HUDEP-2 (cell line): ENCODE results near the gene ST3GAL5.

Source experiments
- DNase-seq, 76 experiments: peaks; one replicate each; lab custom pipeline; 2025; ENCODE audit not compliant: unreplicated experiment in 76 of 76; lab: John Stamatoyannopoulos, UW

The ST3GAL5 gene

DNA sequence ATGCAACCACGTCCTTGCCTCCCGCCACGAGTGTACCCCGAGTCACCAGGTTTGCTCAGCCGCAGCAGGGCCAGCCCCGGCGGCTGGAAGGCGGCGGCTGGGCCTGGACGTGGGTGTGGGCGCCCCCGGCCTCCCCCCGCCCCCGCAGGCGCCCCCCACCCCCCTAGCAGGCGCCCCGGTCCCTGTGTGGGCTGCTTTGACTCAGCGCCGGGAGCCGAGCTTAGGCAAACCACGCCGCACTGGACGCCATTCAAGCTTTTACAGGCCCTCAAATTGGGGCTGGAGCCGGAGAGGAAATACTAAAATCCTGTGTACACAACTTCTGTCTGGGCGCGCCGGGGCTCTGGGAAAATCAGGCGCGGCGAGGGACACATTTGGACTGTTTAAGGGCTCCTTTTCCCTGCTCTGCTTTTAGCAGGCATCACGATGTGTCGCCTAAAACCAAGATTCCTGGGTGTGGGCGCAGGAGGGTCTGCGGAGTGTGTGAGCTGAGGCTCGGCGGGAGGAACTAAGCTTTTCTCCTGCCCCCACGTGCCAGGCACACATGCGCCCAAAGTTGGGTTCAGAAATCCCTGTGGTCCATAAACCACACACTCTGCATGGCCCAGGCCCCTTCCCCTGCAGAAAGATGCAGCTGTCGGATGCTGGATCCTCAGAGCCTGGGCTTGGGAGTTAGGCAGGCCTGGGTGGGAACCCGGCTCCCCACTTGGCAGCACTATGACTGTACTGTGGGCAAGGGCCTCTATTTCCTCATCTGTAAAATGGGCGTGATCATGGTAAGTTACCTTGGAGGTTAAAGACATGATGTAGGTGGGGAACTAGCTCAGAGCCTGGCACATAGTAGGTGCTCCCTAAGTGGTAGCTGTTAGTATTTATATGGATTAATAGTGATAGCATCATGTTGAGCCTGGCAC, 77.4 kb downstream of the ST3GAL5 start:
- no peak for DNase-seq

DNA sequence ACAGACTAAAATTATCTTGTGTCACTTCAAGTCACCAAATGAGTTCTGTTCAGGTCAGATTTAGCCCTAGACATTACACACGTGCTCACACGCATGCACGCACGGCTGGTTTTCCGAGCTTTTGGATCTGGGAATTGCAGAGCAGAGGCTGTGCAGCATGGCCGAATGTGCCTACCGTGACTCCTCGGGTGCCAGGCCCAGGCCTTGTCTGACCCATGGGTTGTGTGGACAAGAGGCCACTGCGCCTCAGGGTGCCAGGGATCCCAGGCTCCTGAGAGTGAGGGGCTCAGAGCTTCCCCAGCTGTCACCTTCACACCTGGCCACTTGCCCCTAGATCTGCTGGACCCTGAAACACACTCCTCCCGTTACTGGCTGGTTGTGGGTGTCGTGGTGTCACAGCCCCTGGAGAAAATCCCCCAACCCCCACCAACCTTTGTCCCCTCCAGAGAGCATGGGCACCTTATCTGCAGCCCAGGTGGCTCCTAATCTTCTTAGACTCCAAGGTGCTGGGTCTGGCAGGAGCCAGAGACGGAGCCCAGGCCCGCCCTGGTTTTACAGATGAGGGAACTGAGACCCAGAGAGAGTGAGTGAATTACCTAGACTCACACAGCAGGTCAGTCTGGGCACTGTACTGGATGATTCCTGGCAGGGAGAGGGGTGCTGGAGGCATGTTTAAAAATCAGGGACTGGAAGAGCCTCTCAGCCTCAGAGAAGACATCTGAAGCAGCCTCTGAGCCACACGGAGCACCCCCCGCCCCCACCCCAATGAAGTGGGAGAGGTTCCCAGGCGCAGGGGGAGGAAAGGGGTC, 78.2 kb downstream of the ST3GAL5 start:
- DNase-seq, result no peak

DNA sequence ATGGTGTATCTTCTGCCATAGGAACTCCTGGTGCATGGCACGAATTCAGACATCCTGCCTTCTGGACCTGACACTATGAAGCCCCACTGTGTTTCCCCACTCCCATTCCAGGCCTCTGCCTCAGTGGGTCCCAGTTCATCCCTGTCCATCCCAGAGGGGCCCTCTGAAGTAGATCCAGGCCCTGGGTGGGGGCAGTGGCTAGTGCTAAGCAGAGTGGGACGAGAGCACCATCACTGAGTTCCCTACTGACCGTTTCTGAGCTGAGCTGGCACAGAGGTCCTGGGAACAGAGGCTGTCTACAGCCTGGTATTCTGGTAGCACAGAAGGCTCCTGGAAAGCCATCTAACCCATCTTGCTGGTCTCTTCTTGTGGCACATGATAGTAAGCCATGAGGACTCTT, 81.0 kb downstream of the ST3GAL5 start:
- DNase-seq, result no peak

DNA sequence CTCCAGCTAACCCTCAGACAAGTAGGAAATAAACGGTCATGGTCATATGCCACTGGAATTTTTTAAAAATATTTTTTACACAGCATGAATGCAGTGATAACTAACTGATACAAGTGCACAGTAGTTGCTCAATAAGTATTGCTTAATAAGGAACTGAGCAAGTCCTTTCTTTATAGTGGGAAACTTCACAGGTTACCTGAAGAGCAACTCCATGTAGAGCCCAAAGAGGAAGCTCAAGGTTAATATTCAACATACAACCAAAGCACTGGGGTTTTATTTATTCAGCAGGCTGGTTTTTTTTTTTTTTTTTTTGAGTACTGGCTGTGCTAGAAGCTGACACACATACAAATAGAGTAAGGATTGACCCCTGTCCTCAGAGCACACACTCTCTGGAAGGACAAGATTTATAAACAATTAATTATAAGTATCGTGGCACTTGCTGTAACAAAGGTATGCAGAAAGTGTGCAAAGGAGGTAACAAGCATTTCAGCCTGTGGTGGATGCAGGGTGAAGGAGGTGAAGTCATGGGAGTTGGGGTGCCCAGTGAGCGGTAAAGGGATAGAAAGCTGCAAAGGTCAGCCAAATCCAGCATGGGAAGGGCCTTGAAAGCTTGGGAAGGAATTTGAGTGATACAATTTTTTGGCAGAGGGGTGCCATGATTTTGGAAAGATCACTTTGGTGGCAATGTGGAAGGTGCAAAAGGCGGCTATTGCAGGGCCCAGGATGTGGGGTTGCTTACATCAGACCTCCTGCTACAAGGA, 82.3 kb downstream of the ST3GAL5 start:
- DNase-seq, result no peak

DNA sequence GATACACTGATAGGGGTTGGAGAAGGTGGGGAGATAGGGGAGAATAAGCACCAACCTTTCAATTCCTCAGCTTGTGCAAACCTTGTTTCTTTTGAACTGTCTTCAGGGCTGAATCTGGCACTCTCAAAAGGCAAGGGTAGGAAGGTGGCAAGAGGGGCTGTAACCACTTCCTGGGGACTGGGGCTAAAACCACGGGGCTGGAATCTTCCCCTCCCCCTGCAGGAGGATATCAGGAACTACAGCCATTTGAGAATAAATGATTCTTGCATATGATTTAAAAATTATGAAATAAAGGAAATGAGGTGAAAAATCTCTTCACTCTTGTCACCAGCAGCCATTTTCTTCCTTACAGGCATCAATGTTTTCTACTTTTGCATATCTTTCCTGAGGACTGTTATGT, 84.2 kb downstream of the ST3GAL5 start:
- peak in 4 of 76 experiments; percentile 3 to 13 (median 8) for DNase-seq

DNA sequence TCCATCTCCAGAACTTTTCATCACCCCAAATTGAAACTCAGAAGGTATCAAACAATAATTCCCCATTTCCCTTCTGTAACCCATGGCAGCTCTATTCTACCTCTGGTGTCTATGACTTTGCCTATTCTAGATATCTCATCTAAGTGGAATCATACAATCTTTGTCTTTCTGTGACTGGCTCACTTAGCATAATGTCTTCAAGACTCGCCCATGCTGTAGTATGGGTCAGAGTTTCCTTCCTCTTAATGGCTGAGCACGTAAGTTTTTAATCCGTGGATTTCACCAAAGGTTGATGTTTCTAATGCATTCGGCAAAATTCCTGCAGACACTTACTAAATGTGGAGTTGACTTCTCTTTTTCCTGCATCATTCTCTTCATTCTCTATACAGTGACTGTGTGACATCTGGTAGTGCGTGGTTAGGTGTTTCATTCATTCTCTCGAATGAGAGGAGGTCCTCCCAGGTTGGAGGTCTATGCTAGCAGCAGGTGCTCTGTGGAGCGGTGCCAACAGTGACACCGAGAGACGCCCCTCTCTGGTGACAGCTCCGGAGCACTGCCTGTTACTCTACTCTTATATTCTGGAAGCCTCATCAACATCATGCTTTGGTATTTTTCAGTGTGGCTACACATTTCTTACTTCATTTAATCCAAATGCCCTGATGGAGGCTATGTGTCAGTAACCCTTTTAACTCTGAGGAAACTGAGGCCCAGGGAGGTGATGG, 84.9 kb downstream of the ST3GAL5 start:
- no peak for DNase-seq

DNA sequence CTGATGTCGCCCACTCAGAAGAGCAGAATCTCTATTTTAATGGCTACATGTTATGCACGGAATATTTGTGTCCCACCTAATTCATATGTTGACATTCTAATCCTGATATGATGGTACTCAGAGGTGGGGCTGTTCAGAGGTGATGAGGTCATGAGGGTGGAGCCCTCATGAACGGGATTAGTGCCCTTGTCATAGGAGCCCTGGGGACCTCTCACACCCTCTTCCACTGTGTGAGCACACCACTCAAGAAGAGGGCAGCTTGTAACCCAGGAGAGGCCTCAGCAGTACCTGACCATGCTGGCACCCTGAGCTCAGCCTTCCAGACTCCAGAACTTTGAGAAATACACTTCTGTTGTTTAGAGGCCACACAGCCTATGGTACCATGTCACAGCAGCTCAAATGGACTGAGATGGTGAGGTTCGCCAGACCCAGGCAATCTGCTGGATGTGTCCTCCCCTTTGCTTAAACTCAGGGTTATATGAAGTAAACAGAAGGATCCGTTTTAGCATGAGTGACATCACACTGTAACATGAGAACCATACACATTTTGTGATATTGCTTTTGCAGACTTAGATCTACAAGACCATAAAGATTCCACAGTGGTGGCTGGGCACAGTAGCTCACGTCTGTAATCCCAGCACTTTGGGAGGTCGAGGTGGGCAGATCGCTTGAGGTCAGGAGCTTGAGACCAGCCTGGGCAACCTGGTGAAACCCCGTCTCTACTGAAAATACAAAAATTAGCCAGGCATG, 86.3 kb downstream of the ST3GAL5 start:
- DNase-seq, result no peak

DNA sequence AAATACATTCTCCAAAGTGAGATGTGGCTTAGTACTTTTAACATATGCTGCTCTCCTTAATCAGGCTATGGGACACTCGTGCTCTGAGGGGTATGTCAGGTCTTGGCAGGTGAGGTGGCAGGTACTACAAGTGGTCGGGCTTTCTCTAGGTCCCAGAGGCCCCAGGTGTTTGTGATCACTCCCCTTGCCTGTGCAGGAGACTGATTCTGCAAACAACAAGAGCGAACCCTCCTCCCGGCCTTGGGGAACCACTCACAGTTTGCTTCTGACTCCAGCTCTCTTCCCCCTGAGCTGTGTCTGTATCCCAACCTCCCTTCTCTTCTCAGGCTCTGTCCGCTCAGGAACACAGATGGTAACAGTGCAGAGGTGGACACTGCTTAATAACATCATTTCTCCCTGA, 86.9 kb downstream of the ST3GAL5 start:
- DNase-seq, result no peak

DNA sequence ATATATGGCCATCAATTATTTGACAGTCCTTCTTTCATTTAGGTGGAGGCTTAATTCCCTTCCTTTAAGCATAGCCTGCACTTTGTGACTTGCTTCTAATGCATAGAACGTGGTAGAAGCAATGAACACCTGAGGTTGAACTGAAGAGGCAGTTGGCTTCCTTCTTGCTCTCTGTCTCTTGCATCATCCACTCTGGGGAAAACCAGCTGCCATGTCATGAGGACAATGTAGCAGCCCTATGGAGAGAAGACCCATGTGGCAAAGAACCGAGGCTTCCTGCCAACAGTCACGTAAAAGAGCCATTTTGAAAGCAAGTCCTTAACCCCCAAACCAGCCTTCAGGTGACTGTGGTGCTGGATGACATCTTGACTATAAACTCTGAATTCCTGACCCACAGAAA, 88.2 kb downstream of the ST3GAL5 start:
- no peak for DNase-seq

DNA sequence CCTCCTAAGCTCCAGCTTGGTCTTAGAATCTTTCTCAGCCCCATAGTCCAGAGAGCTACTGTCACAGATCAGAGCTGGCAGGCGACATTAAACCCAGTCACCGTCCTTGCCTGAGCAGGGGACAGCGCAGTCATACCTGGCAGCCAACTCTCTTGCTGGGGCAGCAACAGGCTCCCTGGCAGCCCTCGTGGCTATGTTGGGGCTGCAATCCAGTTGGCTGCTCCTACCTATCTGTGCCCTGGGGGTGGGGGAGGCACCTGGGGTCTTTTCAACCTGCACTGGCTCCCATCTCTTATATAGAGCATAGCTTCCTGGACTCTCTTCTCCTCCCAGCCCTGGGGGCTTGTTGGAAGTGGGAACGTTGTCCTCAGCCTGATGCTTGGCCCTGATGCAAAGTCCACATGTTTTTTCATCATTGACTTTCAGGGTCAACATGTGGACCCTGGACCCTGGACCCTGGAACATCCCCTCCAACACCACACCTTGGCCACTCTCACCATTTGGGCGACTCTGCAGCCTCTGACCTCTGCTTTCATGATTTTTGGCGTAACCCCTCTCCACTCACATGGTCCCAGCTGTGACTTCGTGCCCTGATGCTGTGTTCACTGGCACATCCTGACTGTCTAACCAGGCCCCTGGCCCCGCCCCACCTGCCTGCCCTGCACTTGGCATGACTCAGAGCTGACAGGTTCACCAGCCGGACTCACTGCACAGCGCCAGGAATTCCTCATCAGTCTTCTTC, 89.4 kb downstream of the ST3GAL5 start:
- DNase-seq, result no peak

DNA sequence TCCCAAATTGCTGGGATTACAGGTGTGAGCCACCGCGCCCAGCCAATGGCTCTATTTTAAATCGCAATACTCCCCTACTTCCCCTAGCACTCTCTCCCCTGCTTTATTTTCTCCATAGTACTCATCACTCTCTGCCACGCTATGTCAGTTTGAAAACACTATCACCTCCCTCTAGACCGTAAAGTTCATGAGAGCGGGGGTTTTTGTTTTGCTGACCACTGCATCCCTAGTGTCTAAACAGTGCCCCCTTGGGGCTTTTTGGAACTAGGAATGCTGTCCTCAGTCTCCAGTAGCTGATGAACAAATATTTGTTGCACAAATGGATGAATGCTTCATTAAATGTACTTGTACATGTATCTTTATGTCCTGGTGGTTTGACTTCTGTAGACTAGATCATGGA, 90.9 kb downstream of the ST3GAL5 start:
- no peak for DNase-seq

DNA sequence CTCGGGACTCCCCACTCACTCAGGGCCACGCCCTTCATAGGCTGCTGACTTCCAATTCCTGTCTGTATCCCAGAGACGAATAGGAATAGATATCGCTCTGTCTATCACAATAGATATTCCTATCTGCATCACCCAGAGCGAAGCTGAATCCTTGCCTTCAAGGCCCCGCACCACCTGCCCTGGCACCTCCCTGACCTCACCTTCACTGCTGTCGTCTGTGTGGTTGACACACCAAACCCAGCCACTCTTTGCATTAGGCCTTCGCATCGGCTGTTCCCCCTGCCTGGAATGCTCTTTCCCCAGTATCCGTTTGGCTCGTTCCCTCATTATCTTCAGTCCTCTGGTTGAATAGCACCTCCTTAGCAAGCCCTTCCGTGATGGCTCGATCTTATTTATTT, 91.5 kb downstream of the ST3GAL5 start:
- no peak for DNase-seq

DNA sequence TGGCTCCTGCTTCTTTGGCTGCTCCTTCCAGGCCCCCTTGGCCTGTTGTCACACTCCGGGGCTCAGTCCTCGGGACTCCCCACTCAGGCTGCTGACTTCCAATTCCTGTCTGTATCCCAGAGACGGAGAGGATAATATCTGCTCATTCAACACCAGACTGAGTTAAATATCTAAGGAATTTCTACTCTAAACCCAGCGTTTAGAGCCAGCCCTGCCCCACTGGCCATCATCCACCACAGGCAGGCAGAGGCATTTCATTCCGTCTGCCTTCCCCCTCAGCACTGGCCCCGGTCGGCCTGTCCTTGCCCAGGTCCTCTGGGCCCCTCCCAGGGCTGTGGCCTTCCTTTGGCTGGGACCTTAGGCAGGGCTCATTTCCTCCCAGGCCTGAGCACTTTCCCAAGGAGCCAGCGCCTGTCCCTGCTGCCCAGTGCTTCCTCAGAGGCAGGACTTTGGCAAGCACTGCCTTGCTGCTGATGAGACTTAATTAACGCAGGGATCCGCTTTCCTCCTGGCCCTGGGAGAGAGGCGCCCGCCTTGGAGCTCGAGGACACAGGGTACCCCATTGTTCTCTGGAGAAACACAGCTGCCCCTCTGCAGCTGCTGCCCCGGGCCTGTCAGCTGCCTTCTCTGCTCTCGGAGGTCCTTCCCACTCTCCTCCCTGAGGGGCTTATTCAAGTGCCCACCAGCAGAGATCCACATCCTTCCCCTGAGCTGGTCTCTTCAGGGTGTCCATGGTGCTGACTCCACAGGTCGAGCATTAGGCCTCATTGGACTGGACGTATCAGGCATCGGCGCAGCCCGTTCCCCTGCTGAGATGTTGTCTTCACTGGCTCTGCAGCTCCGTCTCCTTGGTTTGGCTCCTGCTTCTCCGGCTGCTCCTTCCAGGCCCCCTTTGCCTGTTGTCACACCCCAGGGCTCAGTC, 92.2 kb downstream of the ST3GAL5 start:
- no peak for DNase-seq

DNA sequence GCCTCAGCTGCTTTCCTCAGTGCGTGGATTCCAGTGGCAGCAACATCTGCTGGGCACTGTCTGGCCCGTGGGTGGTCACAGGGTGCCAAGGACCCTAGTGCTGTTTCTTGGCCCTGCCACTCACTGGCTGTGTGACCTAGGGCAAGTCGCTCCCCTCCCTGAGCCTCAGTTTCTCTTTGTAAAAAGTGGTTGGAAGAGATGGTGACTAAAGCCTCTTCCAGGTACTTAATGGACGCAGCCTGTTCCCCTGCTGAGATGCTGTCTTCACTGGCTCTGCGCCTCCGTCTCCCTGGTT, 92.8 kb downstream of the ST3GAL5 start:
- no peak for DNase-seq

DNA sequence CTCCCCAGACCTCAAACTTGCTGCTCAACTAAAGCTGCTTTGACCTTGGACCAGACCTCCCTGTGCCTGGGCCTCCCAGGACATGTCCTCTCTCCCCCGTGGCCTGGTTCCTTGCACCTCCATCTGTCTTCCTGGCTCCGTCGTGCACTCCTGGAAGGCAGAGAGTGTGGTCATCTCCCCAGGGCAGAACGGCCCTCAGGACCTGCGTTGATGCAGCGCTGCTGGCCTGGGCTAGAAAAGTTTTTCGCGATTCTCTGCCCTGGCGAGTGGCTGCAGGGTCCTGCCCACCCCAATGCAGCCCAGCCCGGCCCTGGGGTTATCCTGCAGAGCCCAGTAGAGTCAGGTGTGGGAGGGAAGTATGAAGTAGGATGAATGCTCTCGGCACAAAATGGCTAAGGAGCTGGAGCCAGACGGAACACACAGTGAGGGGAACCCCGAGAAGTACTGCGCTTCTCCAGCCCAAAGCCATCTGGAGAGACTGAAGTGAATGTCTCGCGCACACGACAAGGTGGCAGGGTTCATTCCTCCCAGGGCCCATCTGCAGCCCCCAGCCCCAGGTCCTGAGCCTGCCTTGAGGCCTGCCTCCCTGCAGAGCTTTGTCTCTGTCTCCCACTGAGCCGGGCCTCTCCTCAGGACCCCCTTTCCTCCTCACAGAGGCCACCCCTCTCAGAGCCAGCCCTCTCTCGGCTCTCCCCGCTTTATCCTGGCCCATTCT, 93.3 kb downstream of the ST3GAL5 start:
- DNase-seq, result no peak

DNA sequence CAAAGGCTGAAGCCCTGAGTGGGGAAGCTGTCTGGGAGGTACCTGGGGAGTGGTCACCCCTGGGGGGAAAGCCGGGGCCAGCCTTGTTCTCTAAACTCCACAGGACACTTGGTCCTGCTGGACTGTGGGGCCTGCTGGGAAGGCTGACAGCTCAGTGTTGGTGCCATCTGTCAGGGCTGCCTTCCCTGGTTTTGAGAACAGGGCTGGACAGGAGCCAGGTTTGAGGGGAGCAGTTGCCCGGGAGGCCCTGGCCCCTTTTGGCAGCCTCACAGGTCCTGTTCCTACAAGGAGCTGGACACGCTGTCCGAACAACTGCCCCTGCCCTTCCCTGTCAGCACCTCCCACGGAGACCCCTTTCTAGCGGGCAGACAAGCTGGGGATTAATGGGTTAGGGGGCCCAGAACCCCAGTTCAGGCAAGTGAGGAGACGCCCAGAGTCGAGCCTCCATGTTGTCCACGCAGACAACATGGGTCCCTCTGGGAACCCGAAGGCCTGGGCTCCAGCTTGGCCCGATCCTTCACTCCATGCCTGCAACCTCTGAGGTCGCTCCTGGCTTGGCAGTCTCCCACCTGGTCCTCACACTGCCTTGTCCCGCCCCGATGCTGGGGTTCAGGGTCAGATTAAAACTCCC, 94.2 kb downstream of the ST3GAL5 start:
- no peak for DNase-seq

DNA sequence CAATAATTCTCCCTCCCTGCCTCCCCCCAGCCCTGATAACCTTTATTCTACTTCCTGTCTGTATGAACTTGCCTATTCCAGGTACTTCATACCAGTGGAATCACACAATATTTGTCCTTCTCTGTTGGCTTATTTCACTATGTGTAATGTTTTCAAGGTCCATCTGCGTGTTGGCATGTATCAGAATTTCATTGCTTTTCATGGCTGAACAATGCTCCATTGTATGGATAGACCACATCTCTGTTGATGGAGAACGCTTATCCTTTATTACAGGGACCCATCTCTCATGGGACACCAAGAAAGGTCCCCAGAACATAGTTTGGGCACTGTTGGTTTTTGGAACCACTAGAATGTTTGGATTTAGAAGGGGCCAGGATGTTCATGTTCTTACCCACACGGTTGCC, 94.8 kb downstream of the ST3GAL5 start:
- DNase-seq, result no peak
